ENCODE results near the gene ARHGAP20. TPM values are rescaled to one million over a fixed set of nuclear protein-coding genes. Genes with fewer than 3 reads are reported as not detected.

ARHGAP20 gene
- total RNA-seq, 1 experiment from 2014 or later, result 0.04 TPM

DNA sequence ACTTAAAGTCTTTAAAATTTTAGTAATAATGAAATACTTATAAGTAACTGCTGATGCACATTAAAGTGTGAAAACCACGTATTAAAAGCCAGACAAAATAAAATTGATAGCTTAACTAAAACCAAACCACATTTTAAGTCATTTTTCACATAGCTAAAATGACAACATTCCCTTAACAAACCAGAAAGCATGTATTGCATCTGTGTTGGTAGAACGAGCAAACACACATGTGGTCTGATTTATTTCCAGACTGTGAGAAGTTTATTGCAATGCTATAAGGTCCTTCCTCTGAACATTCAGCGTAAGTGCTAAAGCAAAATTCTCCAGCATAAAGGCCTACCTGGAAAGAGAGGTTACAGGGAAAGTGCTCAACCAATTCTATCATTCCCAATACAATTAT, 57.8 kb downstream of the ARHGAP20 start:
- Histone ChIP-seq H3K79me2 (ENCODE audit: insufficient read depth, low read length) (no peaks in the 10 kb centered on the region), H2BK120ac (ENCODE audit: low read depth, low read length, poor library complexity, severe bottlenecking) (no peak overlapping the region), H3K27me3 (ENCODE audit: insufficient read depth, low read length) (no peaks in the 10 kb centered on the region), H3K23me2 (ENCODE audit: insufficient read length, low read depth, low read length, poor library complexity, severe bottlenecking) (no peaks in the 10 kb centered on the region), H3K56ac (ENCODE audit: insufficient read length, low read depth, low read length) (no peak overlapping the region), H3K4me1 (ENCODE audit: insufficient read depth, low read length) (no peaks in the 10 kb centered on the region), H4K8ac (replicated peaks; ENCODE audit: insufficient read length, low read depth, low read length) (no peak overlapping the region), H4K20me1 (ENCODE audit: control insufficient read depth, insufficient read depth, insufficient read length) (no peaks in the 10 kb centered on the region), H3K4me2 (ENCODE audit: insufficient read depth, insufficient read length, low read length) (no peak overlapping the region), H3K9me3 (ENCODE audit: control insufficient read depth, low read depth, low read length) (no peaks in the 10 kb centered on the region), H3K9ac (ENCODE audit: extremely low read depth, insufficient read length, low read length) (no peak overlapping the region), H3K23ac (ENCODE audit: insufficient read length, low read depth, low read length) (no peak overlapping the region), H4K91ac (ENCODE audit: insufficient read length, low read depth, low read length) (no peak overlapping the region), H2AFZ (ENCODE audit: low read length) (no peak overlapping the region), H2AK5ac (ENCODE audit: insufficient read length, low read length) (no peak overlapping the region), H2BK15ac (ENCODE audit: low read depth, low read length) (no peak overlapping the region), H2BK5ac (ENCODE audit: insufficient read length, low read length) (no peak overlapping the region), H3K4ac (ENCODE audit: low read depth, low read length) (no peak overlapping the region), H3K14ac (ENCODE audit: insufficient read depth, low read length) (no peak overlapping the region), H4K5ac (ENCODE audit: insufficient read length, low read depth, low read length) (no peak overlapping the region), H3T11ph (ENCODE audit: low read length) (no peak overlapping the region), H2BK12ac (ENCODE audit: insufficient read length, low read depth, low read length) (no peak overlapping the region), H2BK20ac (ENCODE audit: low read depth, low read length, poor library complexity, severe bottlenecking) (no peak overlapping the region), H3K79me1 (ENCODE audit: insufficient read depth, low read depth, low read length, poor library complexity, severe bottlenecking) (no peaks in the 10 kb centered on the region), H3K27ac (ENCODE audit: insufficient read length, low read depth, low read length) (no peak overlapping the region), H3K18ac (ENCODE audit: insufficient read length, low read depth, low read length) (no peak overlapping the region)
- Mint-ChIP-seq H3K4me3 (no peak overlapping the region), H3K4me1 (no peaks in the 10 kb centered on the region), H3K9me3 (no peaks in the 10 kb centered on the region; a peak in 1 of 5 replicates), H3K27ac (no peak overlapping the region), H3K27me3 (ENCODE audit: low read depth) (no peaks in the 10 kb centered on the region; the same call in 1 of the 2 replicates), H3K36me3 (ENCODE audit: insufficient read depth in 1 of 3, low read depth in 3 of 3) (no peaks in the 10 kb centered on the region)
- no peak for TF ChIP-seq CTCF (conservative IDR thresholded peaks at IDR 0.05)
- no peak for DNase-seq
- no CpG with 5 or more reads among the region's 3 CpGs for whole genome bisulfite sequencing (ENCODE audit: extremely low coverage, insufficient read length, low lambda C conversion rate)

All from H9 (cell line).